COR-L47 (cell line): ENCODE data around the gene SPSB3.

Experiments used
- DNase-seq: peaks from one replicate; lab custom pipeline; 2025; lab: John Stamatoyannopoulos, UW

Gene SPSB3

GRCh38 chr16:1763521-1764511, 18.6 kb downstream of the SPSB3 start:
- DNase-seq, result no peak

DNA sequence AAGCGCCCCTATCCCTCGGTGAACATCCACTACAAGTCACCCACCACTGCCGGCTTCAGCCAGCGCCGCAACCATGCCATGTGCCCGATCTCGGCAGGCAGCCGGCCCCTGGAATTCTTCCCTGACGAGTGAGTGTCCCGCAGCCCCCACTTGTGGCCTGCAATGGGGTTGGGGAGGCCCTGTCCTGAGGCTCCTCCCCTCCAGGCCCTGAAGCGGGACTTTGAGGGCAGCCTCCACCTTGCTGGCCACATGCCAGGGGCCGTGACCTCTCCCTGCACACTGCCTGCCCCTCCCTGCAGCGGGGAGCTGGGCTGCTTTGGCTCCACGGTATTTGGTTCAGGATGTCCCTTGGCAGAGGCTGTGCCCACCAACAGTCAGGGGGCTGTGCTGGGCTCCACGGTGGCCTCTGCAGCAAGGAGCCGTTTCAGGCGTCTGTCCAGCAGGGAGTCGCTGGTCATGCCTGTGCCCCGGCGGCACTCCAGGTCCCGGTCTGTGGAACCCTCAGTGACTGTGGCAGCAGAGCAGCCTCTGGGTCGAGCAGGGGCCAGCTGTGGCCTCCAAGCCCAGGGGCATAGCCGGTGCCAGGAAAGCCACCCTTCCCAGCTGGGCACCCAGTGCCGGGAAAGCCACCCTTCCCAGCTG, 19.4 kb downstream of the SPSB3 start:
- DNase-seq, result no peak

DNA sequence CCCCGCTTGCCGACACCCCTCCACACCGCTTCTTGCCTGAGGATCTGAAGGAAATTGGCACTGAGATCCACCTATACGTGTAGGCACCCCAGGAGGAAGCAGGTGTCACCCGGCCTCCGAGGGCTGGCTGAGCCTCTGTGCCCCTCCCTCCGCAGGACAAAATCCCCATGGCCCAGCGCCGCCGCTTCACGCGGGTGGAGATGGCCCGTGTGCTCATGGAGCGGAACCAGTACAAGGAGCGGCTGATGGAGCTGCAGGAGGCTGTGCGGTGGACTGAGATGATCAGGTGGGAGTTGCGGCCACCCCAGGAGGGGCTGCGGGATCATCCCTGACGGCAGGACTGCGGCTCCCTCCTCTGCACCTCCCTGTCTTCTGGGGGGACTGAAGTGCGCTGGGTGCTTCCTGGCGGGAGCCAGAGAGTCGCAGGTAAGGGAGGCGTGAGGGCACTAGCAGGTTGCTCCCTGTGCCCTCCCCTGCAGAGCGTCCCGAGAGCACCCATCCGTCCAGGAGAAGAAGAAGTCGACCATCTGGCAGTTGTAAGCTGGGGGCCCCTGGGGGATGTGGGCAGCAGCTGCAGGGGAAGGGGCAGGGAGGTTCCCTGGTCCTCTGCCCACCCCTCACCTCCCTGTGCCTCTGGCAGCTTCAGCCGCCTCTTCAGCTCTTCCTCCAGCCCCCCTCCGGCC, 20.0 kb downstream of the SPSB3 start:
- DNase-seq, result no peak

DNA sequence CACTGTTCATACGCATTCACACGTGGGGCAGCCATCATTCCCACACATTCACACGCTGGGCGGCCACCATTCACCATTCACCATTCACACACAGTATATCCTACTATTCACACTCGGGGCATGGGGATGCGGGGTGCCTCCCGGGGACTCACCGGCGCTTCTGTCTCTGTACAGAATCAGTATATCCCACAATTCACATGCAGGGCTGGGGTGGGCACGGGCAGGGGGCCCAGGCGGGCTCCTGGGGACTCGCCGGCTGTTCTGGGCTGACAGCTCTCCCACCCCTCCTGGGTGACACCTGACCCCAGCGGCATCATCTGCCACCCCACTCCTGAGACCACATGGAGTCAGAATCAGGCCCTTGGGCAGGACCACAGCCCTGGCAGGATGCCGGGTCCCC, 20.6 kb downstream of the SPSB3 start:
- no peak for DNase-seq

GRCh38 chr16:1760911-1761310, 21.5 kb downstream of the SPSB3 start:
- DNase-seq, result no peak

DNA sequence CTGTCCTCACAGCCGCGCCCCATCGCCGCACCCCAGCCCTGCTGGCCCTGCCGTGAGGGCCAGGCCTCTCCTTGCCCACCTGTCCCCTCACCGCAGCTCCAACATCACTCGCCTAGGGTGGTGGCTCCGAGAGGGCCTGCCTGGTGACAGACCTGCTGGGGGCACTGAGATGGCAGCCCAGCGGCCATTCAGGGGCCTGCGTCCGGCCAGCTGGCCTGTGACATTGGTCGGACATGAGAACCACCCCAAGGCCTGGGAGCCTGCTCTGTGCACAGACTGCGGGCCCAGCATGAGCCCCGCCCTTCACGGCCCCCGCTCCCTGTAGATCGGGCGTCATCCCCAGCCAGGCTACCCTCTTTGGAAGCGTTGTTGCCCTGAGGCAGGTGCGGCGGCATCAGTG, 22.9 kb downstream of the SPSB3 start:
- DNase-seq, result no peak

DNA sequence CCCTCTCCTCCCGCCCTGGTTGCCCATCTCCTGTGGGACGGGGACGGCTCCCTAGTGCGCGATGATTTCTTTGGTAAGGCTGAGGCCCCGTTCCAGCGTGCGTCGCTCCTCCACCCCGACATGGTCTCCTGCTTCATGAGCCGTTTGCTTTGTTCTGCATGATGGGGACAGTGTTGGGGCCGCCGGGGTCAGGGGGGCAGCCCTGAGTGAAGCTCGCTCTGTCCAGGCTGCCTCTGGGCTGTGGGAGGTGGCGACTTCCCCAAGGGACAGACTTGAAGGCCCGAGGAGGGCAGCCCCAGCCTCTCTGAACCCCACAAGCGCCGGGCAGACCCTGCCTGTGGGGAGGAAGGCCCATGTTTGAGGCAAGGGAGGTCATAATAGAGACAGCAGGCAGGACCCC, 23.4 kb downstream of the SPSB3 start:
- DNase-seq, result no peak

DNA sequence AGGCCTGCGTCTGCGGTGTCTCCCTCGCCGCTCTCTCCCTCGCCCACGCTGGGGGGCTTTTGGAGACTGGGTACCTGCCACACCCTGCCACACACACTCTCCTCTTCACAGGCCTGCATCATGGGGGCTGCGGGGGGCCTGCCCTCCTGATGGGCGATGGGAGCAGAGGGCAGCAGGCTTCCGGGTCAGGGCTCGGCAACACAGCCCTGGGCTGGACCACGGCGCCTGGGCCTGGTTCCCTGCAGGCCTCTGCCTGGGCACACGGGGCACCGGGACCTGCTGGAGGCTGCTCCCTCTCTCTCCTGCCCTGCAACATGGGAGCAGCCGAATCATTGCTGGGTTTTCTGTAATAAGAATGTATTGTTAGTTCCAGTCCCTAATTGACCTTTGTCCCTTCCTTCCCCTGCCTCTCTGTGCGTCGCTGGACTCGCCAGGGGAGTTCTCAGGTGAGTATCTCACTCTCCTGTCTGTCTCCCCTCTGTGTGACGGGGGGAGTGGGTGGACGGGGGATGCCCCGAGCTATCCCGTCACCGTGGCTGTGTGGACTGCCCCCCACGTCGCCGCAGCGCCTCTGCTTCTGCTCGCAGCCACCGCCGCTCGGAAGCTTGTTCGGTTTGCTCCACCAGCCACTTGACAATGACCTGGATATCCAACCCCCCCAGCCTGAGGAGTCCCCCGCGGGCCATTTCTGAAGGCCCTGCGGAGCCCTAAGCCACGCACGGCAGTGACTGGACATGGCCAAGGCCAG, 24.5 kb downstream of the SPSB3 start:
- no peak for DNase-seq

DNA sequence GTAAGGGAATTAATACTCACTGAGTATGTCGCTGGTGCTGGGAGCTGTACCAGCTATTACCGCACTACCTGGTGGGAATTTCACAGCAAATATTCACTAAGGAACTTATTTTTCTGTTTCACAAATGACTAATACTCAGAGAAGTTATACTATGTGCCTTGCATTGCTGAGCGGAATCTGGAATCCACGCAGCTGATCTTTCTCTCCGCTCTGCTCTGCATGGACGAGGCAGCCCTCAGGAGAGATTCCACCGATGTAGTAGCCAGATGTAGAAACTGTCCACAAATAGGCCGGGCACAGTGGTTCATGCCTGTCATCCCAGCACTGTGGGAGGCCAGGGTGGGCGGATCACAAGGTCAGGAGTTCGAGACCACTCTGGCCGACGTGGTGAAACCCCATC, 28.2 kb downstream of the SPSB3 start:
- no peak for DNase-seq

- no peak for DNase-seq
Observed at GRCh38 chr16:1752853-1753252, 29.5 kb downstream of the SPSB3 start.

DNA sequence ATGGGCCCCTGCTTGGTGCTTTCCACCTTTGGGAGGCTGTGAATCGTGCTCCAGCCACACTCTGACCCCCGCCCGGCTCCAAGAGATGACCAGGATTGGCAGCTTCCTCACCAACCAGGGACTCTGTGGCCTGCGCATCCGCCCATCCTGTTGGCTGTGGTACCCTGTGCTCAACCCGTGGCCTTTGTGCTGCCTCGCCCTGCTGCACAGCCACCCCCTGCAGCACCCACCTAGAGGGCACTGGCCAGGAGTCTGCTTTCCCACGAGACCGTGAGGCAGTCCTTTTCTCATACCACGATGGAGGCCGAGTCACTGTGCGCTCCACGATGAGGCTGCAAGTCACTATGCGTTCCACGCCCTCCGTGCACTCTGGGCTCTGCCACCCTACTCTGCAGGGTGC, 30.4 kb downstream of the SPSB3 start:
- no peak for DNase-seq

GRCh38 chr16:1749152-1750117, 32.9 kb downstream of the SPSB3 start:
- DNase-seq, result no peak

DNA sequence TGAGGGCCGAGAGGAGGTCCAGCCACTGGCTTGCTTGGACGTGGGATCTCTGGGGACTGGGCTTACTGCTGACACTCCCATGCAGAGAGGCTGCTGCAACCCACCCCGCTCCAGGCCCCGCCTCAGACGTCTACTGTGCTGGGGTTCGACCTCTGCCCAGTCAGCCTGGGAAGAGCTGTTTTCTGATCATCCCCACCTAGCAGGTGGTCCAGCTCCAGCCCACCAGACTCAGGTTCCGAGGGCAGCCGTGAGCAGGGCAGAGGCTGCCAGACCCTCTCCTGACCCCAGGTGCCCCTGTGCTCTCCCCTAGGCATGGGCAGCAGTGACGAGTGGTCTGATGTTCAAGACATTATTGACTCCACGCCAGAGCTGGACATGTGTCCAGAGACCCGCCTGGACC, 34.4 kb downstream of the SPSB3 start:
- DNase-seq, result no peak

DNA sequence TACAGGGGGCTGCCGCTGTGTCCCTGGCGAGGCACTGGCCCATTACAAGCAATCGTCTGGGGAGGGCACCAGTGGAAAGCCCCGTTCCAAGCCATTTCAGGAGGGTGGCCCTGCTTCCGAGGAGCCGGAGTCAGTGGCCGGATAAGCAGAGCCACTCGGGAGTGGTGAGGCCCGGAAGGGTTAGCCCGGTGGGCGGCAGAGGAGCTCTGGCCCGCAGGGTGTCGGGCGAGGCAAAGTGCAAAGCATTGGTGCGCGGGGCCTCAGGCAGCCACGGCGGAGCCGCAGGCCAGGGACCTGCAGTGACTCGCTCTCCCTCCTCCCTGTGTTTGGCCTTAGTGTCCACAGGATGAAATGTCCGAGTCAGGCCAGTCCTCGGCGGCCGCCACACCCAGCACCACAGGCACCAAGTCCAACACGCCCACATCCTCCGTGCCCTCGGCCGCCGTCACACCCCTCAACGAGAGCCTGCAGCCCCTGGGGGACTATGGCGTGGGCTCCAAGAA, 35.6 kb downstream of the SPSB3 start:
- no peak for DNase-seq

GRCh38 chr16:1745900-1746692, 36.3 kb downstream of the SPSB3 start:
- no peak for DNase-seq

DNA sequence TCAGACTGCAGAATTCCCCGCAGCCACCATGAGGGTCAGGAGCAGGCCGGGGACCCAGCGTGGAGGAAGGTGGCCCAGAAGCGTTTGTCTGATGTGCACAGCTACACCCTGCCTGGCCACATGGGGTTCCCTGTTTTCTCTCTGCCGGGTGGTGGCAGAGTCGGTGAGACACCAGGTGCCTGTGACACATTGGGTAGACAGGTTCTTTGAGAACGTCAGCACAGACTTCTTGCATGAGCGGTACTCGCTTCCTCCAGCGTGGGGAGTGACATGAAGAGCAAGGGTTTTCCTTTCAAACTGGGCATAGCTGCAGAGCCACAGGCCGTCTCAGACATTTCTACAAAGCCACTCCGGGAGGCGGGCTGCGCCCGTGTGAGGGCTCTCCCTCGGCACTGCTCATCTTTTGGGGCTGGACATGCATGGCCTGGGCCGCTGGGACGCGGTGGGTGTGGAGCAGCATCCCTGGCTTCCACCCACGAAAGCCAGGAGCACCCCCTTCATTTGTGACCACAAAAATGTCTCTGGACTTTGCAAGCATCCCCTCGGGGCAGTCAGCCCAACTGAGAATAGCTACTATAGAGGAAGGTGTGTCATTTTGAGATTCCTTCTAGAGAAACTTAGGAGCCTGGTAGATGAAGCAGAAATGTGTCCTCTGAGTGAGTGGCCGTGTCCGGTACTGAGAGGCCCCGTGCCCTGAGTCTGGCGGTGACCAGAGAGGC, 37.0 kb downstream of the SPSB3 start:
- DNase-seq, result no peak

DNA sequence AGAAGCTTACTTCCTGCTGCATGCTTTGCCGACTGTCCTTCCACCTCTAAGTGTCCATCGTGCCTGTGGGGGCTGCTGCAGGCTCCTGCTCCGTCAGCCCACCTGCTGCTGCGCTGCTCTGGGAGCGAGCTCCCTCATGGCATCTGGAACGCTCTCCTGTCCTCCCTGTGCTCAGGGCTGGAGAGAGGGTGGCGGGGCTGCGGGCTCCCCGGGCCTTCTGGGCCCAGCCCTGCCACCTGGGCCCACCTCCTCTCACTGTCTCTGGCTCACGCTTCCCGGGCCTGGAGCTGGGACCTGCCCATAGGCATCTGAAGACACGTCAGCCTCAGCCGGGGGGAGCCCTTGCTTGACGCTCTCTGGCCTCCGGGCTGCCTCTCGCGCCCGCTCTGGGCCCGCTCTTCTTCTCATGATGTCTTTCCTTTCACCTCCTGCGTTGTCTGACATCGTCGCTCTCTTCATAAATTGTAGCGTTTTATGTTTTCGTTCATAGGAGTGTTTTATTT, 38.0 kb downstream of the SPSB3 start:
- DNase-seq, result no peak

DNA sequence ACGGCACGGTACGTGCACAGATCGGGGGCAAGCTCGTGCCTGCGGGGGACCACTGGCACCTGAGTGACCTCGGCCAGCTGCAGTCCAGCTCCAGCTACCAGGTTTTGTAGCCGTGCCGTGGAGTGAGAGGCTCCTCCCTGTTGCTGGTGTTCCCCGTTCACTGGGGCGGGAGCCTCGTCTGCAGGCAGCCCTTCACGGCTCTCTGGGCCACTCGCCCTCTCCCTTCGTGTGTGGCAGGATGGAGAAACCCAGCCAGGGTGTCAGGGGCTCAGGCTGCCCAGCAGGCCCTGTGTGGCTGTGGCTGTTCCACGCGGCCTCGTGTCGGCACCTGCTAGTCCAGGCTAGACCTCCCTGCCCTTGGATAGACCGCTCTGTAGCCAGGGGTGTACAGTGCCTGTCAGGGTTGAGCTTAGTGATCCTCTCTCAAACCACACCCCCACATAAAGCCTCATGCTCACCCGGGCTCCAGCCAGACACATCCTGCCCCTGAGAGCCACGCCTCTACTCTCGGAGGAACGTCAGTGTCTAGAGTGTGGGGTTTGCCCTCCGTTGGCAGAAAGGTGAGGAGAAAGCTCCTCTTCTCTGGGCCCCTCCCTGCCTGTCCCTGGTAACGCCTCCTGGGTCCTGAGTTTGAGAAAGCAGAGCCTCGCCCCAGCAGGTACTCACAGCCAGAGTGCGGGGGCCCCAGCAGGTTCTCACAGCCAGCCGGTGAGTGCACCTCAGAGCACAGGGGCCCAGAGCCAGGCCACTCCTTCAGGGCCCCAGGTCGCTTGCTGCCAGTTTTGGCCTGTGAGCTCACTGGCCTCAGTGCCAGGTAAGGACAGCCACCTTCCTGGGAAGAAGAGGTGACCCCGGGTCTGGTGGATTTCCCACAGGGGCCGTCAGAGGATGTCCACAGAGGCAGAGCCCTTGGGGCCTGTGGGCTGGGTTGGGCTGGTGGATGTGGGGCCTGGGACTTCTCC, 38.7 kb downstream of the SPSB3 start:
- DNase-seq, result no peak
